HG02588 (cell line): ENCODE results near the gene OSTC.

Source experiments
- ATAC-seq: cut with Tn5 transposase; IDR thresholded peaks from one replicate; pipeline ENCODE4 v1.9.1; 2021; ENCODE audit warnings: mild to moderate bottlenecking, moderate library complexity; ENCODE audit not compliant: unreplicated experiment

Gene OSTC

DNA sequence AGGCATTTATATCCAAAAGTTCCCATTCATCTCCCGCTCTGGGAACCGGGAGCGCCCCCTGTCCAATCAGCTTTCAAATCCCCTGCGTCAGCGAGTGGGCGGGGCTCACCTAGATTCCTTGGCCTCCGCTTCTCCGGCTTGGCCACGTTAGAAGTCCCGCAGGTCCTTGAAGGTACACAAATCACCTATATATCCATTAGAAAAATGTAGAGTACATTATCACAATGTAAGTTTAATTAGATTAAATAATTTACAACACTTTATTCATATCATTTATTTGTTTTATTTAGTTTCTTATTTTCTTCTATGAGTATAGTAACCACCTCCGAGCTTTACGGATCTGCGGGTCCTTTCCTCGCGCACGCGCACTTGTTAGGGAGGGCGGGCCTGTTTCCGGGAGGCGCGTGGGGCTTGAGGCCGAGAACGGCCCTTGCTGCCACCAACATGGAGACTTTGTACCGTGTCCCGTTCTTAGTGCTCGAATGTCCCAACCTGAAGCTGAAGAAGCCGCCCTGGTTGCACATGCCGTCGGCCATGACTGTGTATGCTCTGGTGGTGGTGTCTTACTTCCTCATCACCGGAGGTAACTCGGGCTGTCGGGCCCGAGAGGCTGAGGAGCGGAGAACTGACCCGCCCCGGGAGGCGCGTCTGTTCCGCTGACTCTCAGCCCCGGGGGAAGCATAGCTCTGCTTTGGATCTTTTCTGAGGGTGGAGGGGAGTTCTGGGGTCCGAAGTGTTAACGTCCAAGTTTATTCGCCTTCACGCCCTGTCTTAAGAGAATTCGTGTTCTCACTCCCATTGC is at the start of gene OSTC:
Gene OSTC, plus strand, starts transcription at position 388 of the 802 bp plus-strand sequence. Its CDS starts 57 bp downstream, at position 445.
- peak; percentile 96 for ATAC-seq

DNA sequence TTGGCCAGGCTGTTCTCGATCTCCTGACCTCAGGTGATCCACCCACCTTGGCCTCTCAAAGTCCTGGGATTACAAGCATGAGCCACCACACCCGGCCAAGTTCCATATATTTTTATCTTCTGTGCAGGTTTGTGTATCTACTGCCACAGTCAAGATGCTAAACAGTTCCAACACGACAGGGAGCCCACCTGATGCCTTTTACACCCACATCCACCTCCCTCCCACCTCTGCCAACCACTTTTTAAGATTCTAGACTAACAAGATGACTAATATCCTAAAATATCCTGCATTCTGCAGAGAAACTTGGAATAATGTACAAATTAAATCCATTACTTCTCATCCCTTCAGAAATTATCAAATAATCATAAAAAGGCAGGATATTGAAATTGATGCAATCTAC is 49.3 kb upstream of the OSTC start:
- ATAC-seq: no peak

DNA sequence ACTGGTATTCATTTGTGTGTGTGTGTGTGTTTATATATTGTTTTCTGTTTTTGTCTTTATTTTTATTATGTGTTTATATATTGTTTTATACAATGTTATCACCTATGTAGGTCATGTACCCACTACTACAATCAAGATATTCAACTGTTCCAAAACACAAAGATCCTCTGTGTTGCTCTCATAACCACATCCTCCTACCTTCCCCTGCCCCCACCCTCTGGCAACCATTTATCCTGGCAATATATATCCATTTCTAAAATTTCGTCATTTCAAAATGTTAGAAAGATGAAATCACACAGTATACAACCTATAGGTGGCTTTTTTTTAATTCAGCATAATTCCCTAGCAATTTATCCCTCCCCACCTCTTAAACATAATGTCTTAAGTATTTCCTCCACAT is 48.9 kb upstream of the OSTC start:
- no peak for ATAC-seq

DNA sequence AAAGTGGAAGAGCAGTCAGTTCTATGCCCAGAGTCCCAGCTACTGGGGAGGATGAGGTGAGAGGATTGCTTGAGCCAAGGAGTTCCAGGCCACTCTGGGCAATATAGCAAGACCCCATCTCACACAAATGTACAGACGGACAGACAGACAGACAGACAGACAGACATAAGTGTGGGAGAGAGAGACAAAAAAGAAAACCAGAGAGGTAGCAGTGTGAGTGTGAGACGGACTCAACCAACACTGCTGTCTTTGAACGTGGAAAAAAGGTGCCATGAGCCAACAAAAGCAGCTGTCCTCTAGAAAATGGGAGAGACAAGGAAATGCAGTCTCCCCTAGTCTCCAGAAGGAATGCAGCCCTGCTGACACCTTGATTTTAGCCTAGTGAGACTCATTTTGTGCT is 48.2 kb upstream of the OSTC start:
- no peak for ATAC-seq

DNA sequence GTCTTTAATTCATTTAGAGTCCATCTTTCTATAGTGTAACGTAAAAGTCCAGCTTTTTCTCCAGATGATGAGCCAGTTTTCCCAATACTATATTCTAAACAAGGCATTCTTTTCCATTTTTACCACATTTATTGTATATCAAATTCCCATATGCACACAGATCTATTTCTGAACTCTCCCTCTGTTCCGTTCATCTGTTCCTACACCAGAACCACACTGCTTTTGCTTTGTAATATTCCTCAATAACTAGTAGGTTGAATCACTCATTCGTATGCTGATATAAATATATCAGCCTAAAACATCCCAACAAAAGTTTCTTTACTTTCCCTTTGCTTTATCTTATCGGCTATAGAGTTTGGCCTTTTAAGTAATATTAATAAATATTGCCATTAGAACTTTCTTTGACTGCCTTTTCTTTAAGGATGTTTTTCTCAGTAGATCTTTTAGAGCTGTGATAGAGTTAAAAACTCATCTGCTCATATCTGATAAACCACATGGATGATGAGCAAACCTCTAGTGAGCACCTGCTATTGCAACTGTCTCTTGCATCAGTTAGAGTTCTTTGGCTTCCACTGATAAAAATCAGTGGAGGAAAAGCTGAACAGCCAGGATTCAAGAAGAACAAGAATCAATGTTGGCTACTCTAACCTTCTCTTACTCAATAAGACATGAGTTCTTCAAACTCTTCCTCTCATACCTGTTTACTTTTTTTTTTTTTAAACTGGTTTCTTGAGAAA is 43.2 kb upstream of the OSTC start:
- ATAC-seq: no peak

DNA sequence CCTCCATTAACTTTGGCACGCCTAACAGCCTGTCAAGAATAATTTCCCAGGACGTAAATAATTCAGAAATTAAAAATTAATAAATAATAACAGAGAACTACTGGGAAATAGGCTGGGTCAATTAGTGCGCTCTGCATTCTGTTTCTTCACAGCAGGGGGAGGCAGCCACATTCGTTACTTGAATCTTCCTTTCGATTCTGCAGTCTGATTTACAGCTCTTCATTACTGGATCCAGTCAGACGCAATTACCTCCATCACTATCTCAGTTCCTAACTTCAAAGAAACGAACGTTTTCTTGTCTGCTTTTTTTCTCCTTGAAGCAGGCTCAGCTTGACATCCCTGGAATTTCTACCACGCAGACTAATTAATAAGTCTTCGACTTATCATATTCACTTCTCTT is 39.0 kb upstream of the OSTC start:
- no peak for ATAC-seq

DNA sequence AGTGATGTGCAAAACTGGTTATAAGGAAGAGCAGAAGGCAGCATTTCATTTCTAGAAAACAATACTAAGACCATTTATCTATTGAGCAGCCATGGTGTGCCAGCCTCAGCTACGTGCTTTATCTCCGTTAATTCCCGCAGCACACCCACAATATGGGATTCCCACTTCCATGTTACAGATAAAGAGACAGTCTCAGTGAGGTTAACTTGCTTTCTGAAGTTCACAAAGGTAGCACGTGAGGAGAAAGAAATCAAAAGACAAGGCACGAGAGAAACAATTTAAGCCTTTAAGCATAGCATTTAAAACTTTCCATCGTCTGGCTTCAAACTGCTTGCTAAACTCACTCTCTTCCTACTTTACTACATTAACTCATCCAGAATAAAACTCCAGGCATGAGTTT is 38.0 kb upstream of the OSTC start:
- ATAC-seq: no peak

DNA sequence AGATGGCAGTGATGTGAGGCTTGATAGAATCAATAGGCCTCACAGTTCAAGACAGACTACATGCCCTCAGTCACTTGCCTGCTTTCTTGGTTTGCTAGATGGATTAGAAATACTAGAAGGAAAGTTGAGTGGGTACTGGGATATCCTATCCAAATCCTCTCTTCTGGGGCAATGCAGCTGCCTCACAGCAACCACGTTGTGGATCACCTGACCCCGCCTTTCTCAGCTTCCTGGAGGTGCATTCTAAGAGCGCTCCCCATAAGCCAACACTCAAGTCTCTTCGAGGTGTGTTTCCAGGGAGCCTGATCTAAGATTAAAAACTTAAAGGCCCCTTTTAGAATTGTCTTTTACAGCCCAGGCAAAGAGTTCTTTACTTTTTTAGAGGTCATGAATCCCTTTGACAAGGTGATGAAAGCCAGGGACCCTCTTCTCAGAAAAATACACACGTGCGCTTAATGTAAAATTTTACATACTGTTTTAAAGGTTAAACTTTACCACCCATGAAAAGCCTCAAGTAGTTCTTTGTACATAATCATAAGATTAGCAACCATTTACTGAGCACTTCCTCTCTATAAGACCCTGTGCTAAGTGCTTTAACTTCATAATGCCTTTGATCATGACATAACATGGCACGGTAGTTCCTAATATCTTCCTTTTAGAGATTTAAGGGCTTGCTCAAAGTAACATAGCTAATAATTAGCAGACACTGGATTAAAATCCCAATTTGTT is 30.9 kb upstream of the OSTC start:
- peak; percentile 1 for ATAC-seq

DNA sequence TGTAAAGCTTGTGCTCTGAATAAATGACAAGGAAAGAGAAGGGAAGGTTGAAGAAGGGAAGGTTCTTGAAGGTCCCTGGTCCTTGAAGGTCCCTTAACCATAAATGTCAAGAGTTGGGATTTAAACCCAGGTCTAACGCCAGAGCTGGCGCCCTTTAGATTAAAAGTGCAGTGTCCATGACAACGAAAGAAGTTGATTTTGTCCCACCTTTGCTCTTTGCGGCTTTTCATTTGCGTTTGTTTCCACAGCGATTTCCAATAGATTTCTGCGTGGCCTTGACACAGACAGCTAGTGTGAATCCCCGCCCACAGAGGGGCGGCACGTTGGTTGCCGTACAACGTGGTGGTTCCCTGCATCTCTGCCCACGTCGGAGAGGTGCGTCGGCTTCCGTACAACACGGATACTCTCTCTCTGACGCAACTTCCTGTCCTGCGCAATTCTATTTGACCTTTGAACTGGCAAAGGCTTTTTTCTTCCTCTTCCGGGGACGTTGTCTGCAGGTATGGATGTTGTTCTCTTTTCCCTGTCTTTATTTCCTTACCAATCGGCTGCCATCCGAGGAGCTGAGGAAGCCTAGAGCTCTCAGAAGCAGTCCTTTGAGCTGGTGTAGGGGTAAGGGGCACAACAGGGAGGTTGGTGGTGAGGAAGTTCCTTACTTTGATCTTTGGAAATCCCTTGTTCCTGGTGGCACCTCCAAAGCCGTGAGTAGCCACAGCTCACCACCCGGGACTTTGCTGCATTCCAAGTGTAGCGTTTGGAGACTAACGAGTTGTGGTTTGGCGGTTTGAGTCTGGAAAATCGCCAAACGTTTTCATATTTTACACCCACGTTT is 30.1 kb upstream of the OSTC start, which contains the start of gene RPL34:
Gene RPL34, plus strand, starts transcription at position 476 of the 832 bp plus-strand sequence. CDS start 1,384 bp downstream, outside the sequence.
- peak; percentile 100 for ATAC-seq

DNA sequence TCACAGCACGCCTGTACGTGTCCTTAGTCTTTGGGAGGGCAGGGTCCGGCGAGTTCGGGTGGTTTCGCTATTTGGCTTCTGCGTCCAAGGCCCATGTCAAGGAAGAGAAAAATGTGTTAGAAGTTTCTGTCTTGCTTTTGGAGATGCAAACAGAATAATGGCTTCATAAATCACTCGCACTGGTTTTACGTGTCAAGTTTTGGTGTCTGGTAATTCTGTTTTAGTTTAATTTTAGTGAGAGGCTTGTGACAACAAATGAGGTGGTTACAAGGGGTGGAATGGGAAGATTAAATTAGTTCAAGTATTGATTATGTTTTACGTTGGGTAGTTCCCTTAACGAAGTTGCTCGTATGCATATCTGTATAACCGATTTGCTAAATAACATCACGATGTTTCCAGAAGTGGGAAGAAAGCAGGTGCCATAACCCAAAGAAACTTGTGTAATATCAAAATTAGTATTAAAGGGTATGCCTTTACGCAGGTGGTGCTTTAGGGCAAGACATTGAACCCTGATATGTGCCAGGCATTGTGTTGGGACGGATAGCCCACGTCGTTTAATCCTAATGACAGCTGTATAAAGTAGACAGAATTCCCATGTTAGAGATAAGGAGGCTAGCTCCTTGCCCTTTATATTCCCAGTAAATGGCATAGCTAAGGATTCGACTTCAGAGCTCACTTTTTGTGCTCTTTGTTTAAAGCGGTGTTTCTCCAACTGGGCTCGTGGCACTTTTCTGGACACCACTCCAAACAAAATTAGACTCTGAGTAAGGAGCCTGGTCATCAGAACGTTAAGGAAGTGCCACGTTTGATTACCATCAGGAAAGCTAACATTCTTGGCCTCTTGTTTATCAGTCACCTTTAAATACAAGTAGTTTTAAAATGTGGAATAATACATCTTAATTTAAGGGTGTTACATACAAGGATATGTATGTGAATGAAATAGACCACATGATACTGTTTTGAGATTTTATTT is 29.2 kb upstream of the OSTC start:
- ATAC-seq: peak; percentile 6

DNA sequence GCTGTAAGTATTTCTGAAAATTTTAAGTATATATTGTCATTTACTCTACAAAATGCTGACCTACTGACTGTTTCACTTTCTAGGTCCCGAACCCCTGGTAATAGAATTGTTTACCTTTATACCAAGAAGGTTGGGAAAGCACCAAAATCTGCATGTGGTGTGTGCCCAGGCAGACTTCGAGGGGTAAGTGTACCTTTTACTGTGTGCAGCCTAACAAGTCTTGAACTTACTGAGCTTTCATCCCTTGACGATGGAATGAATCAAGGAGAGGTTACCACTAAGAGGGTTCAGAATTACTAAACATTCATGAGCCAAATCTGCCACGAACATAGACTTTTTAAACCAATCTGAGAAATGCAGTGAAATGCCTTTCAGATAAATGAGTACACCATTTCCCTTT is 28.4 kb upstream of the OSTC start:
- ATAC-seq: no peak

DNA sequence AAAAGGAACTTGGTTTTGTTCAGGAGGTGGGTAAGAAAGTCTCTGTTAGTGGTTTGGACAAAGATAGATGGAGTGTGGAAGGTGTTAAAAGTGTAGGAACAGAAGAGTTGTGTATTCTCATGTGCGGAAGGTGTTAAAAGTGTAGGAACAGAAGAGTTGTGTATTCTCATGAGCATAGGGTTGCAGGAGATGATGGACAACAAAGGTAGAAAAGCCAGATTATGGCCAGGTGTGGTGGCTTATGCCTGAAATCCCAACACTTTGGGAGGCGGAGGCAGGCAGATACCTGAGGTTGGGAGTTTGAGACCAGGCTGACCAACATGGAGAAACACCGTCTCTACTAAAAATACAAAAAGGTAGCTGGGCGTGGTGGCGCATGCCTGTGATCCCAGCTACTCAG is 27.6 kb upstream of the OSTC start:
- no peak for ATAC-seq

DNA sequence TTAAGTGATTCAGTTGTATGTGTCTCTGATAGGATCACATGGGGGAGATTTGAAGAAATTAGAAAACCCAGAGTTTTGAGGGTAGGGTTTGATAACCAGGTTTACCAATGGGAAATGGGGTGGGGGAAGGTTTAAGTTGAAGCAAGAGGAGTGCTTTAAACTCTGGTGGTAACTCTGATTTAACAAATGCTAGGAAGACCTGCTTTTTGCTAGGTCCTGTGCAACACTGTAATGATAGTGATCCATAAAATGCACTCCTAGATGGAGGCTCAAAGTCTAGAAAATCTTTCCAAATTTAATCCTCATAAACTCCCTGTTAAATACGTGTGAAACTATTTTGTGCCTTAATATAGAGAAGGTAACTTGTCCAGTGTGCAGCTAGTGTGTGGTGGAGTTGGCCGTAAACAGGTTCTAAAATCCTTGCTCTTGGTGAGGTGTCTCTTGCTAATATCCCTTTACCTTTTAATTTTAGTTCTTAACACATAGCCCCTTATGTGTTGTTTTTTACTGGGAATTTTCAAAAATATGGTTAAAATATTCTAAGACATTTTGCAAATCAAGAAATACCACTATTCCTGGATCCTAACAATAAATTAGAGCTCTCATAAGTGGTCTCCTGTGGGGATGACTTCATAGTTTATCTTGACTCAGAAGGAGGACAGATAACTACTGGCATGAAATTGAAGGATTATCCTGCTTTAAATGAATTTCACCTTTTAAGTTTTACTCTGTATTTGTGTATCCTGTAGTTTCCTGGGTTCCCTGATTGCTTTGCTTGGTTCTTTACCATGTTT is 25.9 kb upstream of the OSTC start:
- no peak for ATAC-seq

DNA sequence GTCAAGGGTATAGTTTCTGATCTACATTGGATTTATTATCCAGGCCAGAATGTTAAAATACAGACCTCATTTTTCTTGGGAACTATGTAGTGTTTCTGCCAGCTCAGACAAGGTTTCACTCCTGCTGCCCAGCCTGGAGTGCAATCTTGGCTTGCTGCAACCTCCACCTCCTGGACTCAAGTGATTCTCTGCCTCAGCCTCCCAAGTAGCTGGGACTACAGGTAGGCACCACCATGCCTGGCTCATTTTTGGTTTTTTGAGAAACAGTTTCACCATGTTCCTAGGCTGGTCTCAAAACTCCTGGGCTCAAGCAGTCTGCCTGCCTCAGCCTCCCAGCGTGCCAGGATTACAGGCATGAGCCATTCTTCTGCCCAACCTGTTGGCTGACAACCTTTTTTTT is 24.3 kb upstream of the OSTC start:
- ATAC-seq: no peak

DNA sequence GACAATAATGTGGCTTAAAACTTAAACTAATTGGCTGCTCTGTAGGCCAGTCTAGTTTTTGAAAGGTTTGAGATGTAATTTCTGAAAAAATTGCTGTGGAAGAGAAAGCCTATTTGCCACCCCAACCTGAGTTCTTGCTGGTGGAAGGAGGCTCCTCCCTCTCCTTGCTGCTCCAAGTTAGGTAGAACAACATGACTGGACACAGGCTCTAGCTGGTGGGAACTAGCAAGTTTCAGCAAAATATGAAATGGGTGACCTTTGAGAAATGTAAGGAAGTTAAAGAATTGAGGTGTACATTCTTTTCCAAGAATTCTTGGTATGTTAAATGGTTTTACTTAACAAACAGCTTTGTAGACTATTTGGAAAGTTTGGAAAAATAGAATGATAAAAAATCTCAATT is 22.0 kb upstream of the OSTC start:
- no peak for ATAC-seq

DNA sequence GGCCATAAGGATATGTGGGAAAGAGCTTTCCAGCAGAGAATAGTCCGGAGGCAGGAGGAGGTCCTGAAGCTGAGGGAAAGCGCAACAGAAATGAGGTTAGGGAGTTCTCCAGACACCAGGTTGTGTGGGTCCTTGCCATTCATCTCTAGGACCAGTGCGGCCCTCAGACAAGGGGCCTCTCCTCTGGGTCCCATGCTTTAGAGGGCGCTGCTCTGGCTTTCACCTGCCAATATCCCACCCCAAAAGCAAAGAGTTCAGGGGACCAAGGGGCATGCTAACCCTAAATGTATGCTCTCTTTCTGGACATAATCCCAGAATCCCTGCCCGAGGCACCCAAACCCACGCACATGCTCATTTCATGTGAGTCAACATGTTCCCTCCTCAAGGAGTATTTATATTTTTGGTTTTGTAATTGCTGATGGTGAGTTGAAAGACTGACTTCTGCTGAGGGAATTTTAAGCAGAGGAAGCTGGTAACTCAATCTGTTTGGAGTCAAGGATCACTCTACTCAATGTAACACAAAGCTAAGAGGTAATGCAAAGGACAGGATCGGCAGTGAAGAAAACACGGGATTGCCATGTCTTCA is 15.2 kb upstream of the OSTC start:
- ATAC-seq: no peak

DNA sequence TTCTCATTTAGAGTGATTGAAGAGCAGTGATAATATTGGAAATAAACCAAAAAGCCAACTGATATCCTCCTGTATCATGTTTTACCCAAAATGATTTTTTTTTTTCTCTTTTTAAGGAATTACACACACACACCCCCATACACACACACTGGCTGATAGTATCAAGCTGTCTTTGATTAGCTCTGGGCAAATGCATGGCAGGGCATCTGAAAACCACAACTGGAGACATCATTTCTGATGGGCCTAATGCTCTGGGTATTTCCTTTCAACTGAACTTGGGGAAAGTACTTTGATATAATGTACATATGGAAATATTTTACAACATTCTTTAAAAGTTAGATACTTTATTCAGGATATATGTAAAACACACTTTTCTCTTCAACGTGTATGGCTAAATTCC is 14.2 kb upstream of the OSTC start:
- no peak for ATAC-seq

DNA sequence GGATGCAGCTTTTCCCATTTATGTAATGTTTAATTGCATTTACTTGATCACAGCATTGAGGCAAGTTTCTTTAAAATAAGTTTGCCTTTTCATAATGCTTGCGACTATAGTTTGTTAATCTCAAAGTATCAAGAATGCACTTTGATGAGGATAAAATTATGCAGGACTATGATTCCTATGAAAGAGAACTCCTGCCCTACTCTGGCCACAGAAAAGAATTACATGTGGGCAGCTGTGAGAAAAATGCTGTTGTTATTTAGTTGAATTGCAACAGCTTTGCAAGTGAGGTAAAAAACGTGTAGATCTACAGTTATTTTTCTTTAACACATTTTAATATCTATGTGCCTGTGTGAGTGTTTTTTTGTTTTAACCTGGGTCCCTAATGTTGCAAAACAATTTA is 12.5 kb upstream of the OSTC start:
- no peak for ATAC-seq
